Measurements from ENCODE around the gene SNX21.

DNA sequence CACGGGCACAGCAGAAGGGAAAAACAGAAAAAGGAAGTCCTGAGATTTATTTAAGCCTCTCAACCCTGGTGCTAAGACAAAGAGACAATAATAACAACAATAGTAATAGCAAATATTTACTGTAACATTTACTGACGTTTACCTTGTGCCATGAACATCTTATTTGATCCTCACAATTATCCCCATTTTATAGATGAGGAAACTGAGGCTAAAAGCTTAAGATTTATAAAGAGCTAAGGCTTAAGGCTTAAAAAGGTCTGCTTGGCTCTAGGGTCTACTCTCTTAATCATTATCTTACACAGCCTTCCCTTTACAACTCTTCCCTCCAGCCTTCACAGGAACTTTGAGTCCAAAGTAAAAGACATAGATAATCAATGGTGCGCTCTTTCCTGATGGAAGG, 45.2 kb upstream of the SNX21 start:
- TF ChIP-seq EZH2 (IDR thresholded peaks at IDR 0.05; ENCODE audit: borderline replicate concordance, low read depth, low read length, severe bottlenecking) (no peak), POLR2A (IDR thresholded peaks at IDR 0.05; ENCODE audit: low read depth, low read length) (no peak), FOS (IDR thresholded peaks at IDR 0.05; ENCODE audit: borderline replicate concordance, insufficient read depth, low read length) (no peak), JUN (IDR thresholded peaks at IDR 0.05; ENCODE audit: borderline replicate concordance, insufficient read depth, insufficient read length, low read depth) (no peak), POLR2AphosphoS5 (IDR thresholded peaks at IDR 0.05; ENCODE audit: insufficient read depth, low read depth, low read length) (no peak), GATA2 (IDR thresholded peaks at IDR 0.05; ENCODE audit: insufficient read depth, insufficient read length, low read depth, low read length) (no peak)
- TF ChIP-seq, protein P1, sequence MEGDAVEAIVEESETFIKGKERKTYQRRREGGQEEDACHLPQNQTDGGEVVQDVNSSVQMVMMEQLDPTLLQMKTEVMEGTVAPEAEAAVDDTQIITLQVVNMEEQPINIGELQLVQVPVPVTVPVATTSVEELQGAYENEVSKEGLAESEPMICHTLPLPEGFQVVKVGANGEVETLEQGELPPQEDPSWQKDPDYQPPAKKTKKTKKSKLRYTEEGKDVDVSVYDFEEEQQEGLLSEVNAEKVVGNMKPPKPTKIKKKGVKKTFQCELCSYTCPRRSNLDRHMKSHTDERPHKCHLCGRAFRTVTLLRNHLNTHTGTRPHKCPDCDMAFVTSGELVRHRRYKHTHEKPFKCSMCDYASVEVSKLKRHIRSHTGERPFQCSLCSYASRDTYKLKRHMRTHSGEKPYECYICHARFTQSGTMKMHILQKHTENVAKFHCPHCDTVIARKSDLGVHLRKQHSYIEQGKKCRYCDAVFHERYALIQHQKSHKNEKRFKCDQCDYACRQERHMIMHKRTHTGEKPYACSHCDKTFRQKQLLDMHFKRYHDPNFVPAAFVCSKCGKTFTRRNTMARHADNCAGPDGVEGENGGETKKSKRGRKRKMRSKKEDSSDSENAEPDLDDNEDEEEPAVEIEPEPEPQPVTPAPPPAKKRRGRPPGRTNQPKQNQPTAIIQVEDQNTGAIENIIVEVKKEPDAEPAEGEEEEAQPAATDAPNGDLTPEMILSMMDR (IDR thresholded peaks at IDR 0.05; ENCODE audit: extremely low read depth in 1 of 2, insufficient read depth in 1 of 2, low read depth in 1 of 2, low read length in 2 of 2): no peak
- TF ChIP-seq, protein P2, sequence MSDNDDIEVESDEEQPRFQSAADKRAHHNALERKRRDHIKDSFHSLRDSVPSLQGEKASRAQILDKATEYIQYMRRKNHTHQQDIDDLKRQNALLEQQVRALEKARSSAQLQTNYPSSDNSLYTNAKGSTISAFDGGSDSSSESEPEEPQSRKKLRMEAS (IDR thresholded peaks at IDR 0.05; ENCODE audit: insufficient read depth, insufficient read length): no peak
